SK-N-MC (cell line): ENCODE measurements around the gene COL21A1.

Experiments used
- DNase-seq: peaks from one replicate; pipeline ENCODE4 v3.0.0-alpha.2; 2011; ENCODE audit warnings: low read depth, low spot score
- H3K27ac ChIP-seq: fragments of 200-600 bp; sonication (generic); 2 replicates; pipeline ENCODE4 v1.5.1; 2016; ENCODE audit warnings: mixed run types
- H3K36me3 ChIP-seq: fragments of 200-600 bp; sonication (generic); 2 replicates; pipeline ENCODE4 v1.6.1; 2017; ENCODE audit warnings: antibody characterized with exemption, low read length, mixed read lengths; ENCODE audit not compliant: insufficient read depth
- H3K4me3 ChIP-seq: fragments of 200-600 bp; sonication (generic); 2 replicates; pipeline ENCODE4 v1.5.1; 2016
- H3K9ac ChIP-seq: fragments of 200-600 bp; sonication (generic); 2 replicates; pipeline ENCODE4 v1.8.0; 2017; ENCODE audit warnings: mixed run types, mixed read lengths; ENCODE audit not compliant: insufficient read length
- H3K9me3 ChIP-seq: fragments of 200-600 bp; sonication (generic); 2 replicates; pipeline ENCODE4 v1.6.1; 2017; ENCODE audit warnings: low read depth, mild to moderate bottlenecking, antibody characterized with exemption, low read length, moderate library complexity, mixed read lengths
- EZH2 ChIP-seq: fragments of 200-600 bp; sonication (generic); IDR thresholded peaks from one replicate; pipeline ENCODE4 v1.6.1; 2017; ENCODE audit warnings: antibody characterized with exemption
- FOXP2 ChIP-seq: optimal IDR thresholded peaks from 2 replicates; pipeline ENCODE3; 2011; ENCODE audit warnings: mild to moderate bottlenecking, moderate library complexity; ENCODE audit not compliant: insufficient read depth; ENCODE audit errors: extremely low read length, control extremely low read depth
- POLR2AphosphoS5 ChIP-seq: IDR thresholded peaks from 2 replicates; pipeline ENCODE4 v1.6.1; 2012; ENCODE audit warnings: mild to moderate bottlenecking, low read depth, low read length, borderline replicate concordance

COL21A1 gene

GRCh38 chr6:56088641-56089040 is 158.7 kb downstream of the COL21A1 start:
- TF ChIP-seq EZH2: no peak
- TF ChIP-seq POLR2AphosphoS5: no peak
- no peak for TF ChIP-seq FOXP2
- DNase-seq: no peak
- H3K9me3 ChIP-seq: peaks cover 8% of the 10 kb centered on the region; the same call in 1 of the 2 replicates
- peaks cover 37% of the 10 kb centered on the region for H3K36me3 ChIP-seq
- H3K27ac ChIP-seq: no peak overlapping the region
- H3K9ac ChIP-seq: no peak overlapping the region
- H3K4me3 ChIP-seq: no peak overlapping the region

- Histone ChIP-seq H3K9me3 (0 out of 2 replicates have a peak, but pooled peaks cover 4% of the 10 kb centered on the region), H3K27ac (peak overlapping the region; percentile 21; the same call in 1 of the 2 replicates), H3K4me3 (no peak overlapping the region), H3K36me3 (peaks cover 25% of the 10 kb centered on the region; the same call in 1 of the 2 replicates), H3K9ac (no peak overlapping the region)
- DNase-seq: no peak
- TF ChIP-seq FOXP2: no peak
- TF ChIP-seq POLR2AphosphoS5: no peak
- no peak for TF ChIP-seq EZH2
Measured at GRCh38 chr6:56087421-56087820, 160.0 kb downstream of the COL21A1 start.

- Histone ChIP-seq H3K9ac (no peak overlapping the region), H3K9me3 (peaks cover 14% of the 10 kb centered on the region), H3K27ac (no peak overlapping the region), H3K36me3 (peaks cover 24% of the 10 kb centered on the region), H3K4me3 (no peak overlapping the region)
- TF ChIP-seq POLR2AphosphoS5: no peak
- TF ChIP-seq EZH2: no peak
- no peak for TF ChIP-seq FOXP2
- no peak for DNase-seq
Measured at GRCh38 chr6:56079751-56080540, 167.4 kb downstream of the COL21A1 start.

- no peak for DNase-seq
- no peak overlapping the region for H3K4me3 ChIP-seq
- H3K9me3 ChIP-seq: peaks cover 14% of the 10 kb centered on the region
- no peak overlapping the region for H3K9ac ChIP-seq
- TF ChIP-seq EZH2: no peak
- no peak for TF ChIP-seq FOXP2
- no peak for TF ChIP-seq POLR2AphosphoS5
- peaks cover 40% of the 10 kb centered on the region for H3K36me3 ChIP-seq
- H3K27ac ChIP-seq: no peak overlapping the region
Measured at GRCh38 chr6:56076033-56076432, 171.3 kb downstream of the COL21A1 start.

GRCh38 chr6:56073761-56074160 is 173.6 kb downstream of the COL21A1 start:
- DNase-seq: no peak
- no peak overlapping the region for H3K9ac ChIP-seq
- TF ChIP-seq EZH2 (no peak), POLR2AphosphoS5 (no peak), FOXP2 (no peak)
- peaks cover 11% of the 10 kb centered on the region for H3K9me3 ChIP-seq
- 0 out of 2 replicates have a peak overlapping the region, but pooled peaks have one; percentile 8 for H3K27ac ChIP-seq
- H3K4me3 ChIP-seq: no peak overlapping the region
- peaks cover 51% of the 10 kb centered on the region for H3K36me3 ChIP-seq

- Histone ChIP-seq H3K9ac (no peak overlapping the region), H3K27ac (0 out of 2 replicates have a peak overlapping the region, but pooled peaks have one; percentile 8), H3K9me3 (peaks cover 11% of the 10 kb centered on the region), H3K36me3 (peaks cover 51% of the 10 kb centered on the region), H3K4me3 (no peak overlapping the region)
- no peak for TF ChIP-seq EZH2
- TF ChIP-seq POLR2AphosphoS5: no peak
- no peak for TF ChIP-seq FOXP2
- no peak for DNase-seq
Measured at GRCh38 chr6:56073315-56073714, 174.1 kb downstream of the COL21A1 start.

GRCh38 chr6:56072856-56073255 is 174.5 kb downstream of the COL21A1 start:
- Histone ChIP-seq H3K4me3 (no peak overlapping the region), H3K9ac (no peak overlapping the region), H3K27ac (no peak overlapping the region), H3K36me3 (peaks cover 51% of the 10 kb centered on the region), H3K9me3 (peaks cover 11% of the 10 kb centered on the region)
- DNase-seq: no peak
- no peak for TF ChIP-seq EZH2
- no peak for TF ChIP-seq FOXP2
- no peak for TF ChIP-seq POLR2AphosphoS5

GRCh38 chr6:56065408-56065807 is 182.0 kb downstream of the COL21A1 start:
- no peak for TF ChIP-seq POLR2AphosphoS5
- no peak for TF ChIP-seq EZH2
- no peak for TF ChIP-seq FOXP2
- DNase-seq: no peak
- H3K4me3 ChIP-seq: no peak overlapping the region

More at GRCh38 chr6:56065408-56065807, 182.0 kb downstream of the COL21A1 start:
- H3K9ac ChIP-seq: no peak overlapping the region
- no peak overlapping the region for H3K27ac ChIP-seq
- no peaks in the 10 kb centered on the region for H3K9me3 ChIP-seq
- H3K36me3 ChIP-seq: peaks cover 44% of the 10 kb centered on the region
